Measurements from ENCODE around the gene JDP2.

The JDP2 gene

DNA sequence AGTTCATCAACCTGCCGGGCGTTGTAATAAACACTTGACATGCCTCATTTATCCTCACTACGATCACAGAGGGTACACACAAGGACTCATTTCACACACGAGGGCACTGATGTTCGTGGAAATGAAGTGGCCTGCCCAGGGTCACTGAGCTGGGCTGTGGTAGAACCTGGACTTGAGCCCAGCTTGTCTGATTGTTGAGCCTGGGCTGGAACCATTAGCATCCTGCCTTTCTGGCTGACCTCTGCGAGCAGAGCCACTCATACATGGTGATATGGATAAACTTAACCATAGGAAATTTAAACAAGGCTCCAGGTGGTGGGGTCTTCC is 16.6 kb upstream of the JDP2 start:
- no peak for DNase-seq

- DNase-seq: no peak
These were observed 14.8 kb upstream of the JDP2 start for GRCh38 chr14:75413013-75413412.

GRCh38 chr14:75417674-75418073 is 10.1 kb upstream of the JDP2 start:
- DNase-seq: no peak

DNA sequence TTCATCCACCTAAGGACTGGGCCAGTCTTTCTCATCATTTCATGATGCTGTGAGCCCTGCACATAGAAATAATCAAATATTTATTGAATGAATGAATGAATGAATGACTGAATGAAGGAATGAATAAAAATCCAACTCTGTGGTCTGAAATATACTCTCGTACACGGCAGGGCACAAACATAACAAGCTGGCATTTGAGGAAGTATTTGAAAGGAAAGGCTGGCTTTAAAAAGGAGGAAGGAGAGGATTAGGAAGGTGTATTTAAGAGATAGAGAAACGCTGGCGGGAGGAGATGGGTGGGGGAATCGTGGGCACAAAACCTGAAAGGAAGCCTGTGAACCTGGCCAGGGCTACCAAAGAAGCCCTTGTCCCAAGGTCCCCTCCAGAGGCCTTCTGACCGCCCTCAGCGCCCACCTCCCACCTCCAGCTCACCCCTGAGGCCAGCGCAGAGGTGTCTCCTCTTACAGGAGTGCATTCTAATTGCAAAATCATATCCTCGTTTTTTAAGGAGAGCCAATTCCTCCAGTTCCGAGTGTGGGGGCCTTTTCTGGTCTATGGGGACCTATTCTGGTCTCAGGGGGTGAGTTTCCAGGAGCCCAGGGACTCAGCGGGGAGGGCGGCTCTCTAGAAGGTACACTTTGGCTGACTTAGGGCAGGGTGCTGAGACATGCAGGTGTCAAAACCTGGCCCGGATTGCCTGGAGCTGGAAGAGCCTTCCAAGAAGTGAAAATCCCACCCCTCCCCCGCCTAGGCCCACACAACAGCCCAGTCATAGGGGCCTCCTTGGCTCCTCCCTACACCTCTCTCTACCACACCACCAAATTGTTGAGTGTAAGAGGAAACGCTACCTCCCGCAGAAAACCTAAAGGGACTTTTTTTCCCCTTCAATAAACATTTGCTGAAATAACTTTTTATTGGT is 8.7 kb upstream of the JDP2 start:
- peak; percentile 50 for DNase-seq

- DNase-seq: no peak
These were observed 5.7 kb upstream of the JDP2 start for GRCh38 chr14:75422169-75422568.

GRCh38 chr14:75424496-75424895 is 3.3 kb upstream of the JDP2 start:
- DNase-seq: no peak

DNA sequence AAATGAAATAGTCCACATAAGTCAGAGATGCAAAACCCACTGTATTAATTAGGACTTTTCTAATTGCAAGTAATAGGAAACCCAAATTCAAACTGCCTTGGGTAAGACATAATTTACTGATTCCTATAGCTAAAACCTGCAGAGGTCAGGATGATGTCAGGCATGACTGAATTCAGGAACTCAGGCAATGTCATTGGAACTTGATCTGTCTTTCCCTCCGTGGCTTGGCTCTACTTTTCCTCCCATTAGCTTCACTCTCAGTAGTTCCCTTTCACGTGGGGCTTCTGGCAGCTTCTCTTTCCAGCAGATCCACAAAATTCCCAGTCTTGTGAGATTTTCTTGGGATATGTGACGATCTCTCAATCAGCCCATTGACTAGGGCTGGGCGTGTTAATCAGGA is 2.4 kb upstream of the JDP2 start:
- DNase-seq: no peak

GRCh38 chr14:75426332-75427125 is 1.3 kb upstream of the JDP2 start:
- DNase-seq: peak; percentile 17

- DNase-seq: no peak
These were observed 718 bp upstream of the JDP2 start for GRCh38 chr14:75427126-75427481.

GRCh38 chr14:75428230-75429104 is 645 bp downstream of the JDP2 start:
- peak; percentile 10 for DNase-seq

DNA sequence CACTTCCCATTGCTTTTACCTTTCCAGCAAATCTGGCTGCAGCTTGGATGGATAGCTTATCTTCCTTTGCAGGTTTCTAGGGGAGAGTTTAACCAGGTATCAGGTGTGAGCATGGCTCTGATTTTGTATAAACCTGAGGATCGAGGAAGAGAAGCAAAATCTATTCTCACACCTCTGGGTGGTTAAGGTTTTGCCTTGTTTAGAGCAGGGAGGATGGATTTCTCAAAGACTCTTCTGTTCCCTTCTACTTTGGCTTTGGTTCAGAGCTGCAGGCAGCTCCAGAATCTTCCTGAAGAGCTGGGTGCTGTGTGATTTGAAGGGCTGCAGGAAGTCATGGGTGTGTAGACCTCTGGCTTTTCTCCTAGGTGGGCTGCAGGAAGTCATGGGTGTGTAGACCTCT is 1.7 kb downstream of the JDP2 start:
- DNase-seq: no peak

DNA sequence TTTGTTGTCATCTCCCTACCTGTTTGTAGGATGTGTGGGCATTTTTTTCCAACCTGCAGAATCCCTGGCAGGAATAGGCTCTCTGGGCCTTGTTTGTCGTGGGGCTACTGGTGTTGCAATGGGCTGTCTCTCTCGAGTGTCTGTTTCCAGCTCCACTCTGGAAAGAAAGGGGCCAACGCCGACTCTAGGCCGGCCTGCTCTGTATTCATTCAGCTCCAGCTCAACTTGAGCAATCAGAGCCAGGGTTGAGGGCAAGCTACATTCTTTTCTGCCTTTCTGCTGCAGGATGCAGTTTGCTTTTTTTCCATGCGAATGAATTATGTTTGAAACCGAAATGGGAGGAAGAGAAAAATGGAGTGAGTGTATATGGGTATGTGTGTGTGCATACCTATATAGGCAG is 2.3 kb downstream of the JDP2 start:
- DNase-seq: no peak

GRCh38 chr14:75430526-75430925 is 2.7 kb downstream of the JDP2 start:
- DNase-seq: no peak

DNA sequence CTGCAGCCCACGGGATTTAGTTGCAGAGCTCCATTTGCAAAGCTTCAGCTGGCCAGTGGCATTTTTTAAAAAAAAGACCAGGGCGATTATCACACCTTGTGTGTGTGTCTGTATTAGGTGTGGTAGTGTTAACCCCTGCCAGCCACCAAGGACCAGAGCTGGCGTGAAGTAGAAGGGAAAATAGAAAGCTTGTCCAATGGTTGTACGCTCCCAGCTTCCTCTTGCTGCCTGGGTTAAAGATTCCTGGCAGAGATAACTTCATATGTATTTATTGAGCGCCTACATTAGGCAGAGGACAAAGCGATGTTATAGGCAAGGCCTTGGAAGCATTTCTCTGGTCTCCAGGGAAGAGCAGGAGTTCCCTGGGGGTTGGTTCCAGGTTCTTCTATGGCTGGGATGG is 3.2 kb downstream of the JDP2 start:
- no peak for DNase-seq

GRCh38 chr14:75431827-75432226 is 4.0 kb downstream of the JDP2 start:
- no peak for DNase-seq

DNA sequence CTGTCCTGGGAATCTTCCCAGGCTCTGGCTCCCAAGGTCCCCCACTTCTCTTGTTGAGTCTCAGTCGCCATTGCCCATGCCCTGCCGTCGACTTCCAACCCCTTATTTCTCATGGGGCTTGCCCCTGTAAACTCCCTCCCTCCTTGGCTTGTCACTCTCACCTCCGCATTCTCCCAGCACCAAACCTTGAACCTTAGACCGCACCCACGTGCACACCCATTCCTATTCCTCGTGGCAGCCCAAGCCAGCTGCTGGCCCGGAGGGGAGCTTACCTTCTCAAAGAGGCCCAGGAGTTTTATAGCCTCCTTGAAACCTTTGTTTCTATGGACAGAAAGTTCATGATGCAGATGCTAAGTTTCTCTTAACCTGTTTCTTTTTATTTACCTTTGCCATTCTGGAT is 4.6 kb downstream of the JDP2 start:
- DNase-seq: no peak

DNA sequence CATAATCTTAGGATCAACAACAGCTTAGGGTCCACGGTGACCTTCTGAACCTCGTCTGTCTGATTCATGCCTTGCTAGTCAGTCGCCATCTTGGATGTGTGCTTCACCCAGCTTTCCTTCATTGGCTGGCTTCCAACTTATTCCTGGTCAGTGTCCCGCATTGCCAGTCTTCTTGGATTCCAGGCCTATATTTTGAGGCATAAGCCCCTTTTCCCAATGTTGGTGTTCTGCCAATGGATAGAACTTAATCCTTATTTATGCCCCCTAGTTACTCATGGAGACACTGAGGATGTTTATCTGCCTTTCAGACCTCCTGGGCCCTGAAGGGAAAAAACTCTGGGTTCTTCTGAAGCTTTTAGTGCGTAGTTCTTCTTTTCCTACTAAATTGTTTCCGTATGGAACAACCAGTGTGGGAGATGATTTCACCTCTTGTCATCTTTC is 5.8 kb downstream of the JDP2 start:
- DNase-seq: no peak

- DNase-seq: no peak
These were observed 6.5 kb downstream of the JDP2 start for GRCh38 chr14:75434138-75434889.

DNA sequence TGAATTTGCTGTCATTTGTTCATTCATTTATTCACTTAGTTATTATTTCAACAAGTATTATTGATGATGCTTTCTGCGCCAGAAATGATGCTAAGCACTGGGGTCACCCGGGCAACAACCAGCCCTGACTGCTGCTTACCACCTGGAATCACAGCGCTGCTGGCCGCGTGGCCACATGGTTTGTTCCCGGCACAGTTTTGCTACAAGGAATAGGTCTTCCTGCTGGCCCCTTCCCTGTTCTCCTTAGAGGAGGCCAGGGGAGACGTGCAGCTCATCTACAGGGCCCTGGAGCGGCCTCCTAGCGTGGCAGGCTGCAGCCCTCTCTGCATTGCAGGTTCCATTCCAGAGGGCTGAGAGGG is 7.0 kb downstream of the JDP2 start:
- DNase-seq: no peak

- no peak for DNase-seq
These were observed 7.7 kb downstream of the JDP2 start for GRCh38 chr14:75435473-75435872.

DNA sequence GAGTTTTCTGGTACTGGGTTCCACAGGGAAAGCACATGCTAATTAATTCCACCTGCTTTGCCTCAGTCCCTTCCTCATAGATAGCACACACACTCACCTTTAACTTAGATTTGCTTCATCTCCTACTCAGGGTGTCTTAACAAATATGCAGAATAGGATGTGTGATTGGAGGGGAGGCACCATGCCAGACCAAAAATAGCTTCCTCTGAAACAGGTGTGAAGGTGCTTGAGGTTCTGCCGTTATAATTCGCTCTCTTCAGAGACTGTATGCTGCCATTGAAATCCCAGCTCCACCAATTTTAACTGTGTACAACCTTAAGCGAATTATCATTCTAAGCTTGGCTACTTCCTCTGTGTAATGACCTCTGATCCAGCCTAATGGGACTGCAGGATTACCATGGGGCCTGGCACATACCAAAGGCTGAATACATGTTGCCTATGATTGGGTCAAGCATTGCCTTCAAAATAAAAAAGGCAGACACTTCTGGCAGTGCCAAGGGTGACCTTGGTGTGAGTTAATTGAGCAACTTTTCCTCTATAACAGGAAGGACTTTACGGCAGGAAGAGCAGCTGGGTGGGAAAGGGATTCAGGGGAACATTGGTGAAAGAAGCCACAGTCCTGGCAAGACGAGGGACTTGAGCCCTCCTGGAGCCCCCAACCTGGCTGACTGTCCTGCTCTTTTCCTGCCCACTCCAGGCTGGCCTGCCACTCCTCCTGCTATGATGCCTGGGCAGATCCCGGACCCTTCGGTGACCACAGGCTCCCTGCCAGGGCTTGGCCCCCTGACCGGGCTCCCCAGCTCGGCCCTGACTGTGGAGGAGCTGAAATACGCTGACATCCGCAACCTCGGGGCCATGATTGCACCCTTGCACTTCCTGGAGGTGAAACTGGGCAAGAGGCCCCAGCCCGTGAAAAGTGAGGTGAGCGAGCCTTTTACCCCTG is 9.7 kb downstream of the JDP2 start:
- no peak for DNase-seq
